GM19238 (cell line): ENCODE data around the gene PCDHA10.
"Not testable (repeated sequence)": the region's sequence is repeated elsewhere in the genome, so short reads cannot be mapped to it uniquely, and the experiment has no call there.

Experiments used
- DNase-seq: peaks from one replicate; pipeline ENCODE4 v3.0.0; 2011; ENCODE audit warnings: low spot score; ENCODE audit not compliant: insufficient read length

The PCDHA10 gene

DNA sequence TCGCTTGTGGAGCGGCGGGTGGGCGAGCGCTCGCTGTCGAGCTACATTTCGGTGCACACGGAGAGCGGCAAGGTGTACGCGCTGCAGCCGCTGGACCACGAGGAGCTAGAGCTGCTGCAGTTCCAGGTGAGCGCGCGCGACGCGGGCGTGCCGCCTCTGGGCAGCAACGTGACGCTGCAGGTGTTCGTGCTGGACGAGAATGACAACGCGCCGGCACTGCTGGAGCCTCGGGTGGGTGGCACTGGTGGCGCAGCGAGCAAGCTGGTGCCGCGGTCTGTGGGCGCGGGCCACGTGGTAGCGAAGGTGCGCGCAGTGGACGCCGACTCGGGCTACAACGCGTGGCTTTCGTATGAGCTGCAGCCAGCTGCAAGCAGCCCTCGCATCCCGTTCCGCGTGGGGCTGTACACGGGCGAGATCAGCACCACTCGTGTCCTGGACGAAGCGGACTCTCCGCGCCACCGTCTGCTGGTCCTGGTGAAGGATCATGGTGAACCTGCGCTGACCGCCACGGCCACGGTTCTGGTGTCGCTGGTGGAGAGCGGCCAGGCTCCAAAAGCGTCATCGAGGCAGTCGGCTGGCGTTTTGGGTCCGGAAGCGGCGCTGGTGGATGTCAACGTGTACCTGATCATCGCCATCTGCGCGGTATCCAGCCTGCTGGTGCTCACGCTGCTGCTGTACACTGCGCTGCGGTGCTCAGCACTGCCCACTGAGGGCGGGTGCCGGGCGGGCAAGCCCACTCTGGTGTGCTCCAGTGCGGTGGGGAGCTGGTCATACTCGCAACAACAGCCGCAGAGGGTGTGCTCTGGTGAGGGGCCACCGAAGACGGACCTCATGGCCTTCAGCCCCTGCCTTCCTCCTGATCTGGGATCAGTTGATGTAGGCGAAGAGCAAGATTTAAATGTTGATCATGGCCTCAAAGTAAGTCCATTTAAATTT is 12.6 kb upstream of the PCDHA10 start:
- DNase-seq: no peak

DNA sequence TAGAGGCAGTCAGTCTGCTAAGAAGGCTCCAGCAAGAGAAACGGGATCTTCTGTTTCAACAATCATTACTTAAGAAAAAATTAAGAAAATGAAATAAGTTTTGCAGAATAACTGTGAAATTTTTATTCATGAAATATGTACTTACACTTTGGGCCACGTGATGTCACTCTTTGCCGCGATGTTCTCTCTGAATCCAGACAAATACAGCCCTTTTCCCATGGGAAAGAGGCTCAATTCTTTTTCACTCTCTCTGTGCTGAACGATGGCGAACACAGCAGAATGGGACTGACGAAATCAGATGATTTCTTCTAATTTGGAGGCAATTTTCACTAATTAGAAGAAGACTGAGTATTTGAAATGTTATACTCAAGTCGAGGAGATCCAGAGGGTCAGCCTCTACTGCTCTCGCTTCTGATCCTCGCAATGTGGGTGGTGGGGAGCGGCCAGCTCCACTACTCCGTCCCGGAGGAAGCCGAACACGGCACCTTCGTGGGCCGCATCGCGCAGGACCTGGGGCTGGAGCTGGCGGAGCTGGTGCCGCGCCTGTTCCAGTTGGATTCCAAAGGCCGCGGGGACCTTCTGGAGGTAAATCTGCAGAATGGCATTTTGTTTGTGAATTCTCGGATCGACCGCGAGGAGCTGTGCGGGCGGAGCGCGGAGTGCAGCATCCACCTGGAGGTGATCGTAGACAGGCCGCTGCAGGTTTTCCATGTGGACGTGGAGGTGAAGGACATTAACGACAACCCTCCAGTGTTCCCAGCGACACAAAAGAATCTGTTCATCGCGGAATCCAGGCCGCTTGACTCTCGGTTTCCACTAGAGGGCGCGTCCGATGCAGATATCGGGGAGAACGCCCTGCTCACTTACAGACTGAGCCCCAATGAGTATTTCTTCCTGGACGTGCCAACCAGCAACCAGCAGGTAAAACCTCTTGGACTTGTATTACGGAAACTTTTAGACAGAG is 7.3 kb upstream of the PCDHA10 start, which contains the start of gene PCDHA9:
PCDHA9 (plus strand) TSS at position 244 of the 964 bp plus-strand sequence; CDS start at position 358, 114 bp downstream.
- not testable (repeated sequence) for DNase-seq

DNA sequence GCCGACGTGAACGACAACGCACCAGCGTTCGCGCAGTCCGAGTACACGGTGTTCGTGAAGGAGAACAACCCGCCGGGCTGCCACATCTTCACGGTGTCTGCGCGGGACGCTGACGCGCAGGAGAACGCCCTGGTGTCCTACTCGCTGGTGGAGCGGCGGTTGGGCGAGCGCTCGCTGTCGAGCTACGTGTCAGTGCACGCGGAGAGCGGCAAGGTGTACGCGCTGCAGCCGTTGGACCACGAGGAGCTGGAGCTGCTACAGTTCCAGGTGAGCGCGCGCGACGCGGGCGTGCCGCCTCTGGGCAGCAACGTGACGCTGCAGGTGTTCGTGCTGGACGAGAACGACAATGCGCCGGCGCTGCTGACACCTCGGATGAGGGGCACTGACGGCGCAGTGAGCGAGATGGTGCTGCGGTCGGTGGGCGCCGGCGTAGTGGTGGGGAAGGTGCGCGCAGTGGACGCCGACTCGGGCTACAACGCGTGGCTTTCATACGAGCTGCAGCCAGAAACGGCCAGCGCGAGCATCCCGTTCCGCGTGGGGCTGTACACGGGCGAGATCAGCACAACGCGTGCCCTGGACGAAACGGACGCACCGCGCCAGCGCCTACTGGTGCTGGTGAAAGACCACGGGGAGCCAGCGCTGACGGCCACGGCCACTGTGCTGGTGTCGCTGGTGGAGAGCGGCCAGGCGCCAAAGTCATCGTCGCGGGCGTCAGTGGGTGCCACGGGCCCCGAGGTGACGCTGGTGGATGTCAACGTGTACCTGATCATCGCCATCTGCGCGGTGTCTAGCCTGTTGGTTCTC is 5.7 kb upstream of the PCDHA10 start:
- DNase-seq: not testable (repeated sequence)

DNA sequence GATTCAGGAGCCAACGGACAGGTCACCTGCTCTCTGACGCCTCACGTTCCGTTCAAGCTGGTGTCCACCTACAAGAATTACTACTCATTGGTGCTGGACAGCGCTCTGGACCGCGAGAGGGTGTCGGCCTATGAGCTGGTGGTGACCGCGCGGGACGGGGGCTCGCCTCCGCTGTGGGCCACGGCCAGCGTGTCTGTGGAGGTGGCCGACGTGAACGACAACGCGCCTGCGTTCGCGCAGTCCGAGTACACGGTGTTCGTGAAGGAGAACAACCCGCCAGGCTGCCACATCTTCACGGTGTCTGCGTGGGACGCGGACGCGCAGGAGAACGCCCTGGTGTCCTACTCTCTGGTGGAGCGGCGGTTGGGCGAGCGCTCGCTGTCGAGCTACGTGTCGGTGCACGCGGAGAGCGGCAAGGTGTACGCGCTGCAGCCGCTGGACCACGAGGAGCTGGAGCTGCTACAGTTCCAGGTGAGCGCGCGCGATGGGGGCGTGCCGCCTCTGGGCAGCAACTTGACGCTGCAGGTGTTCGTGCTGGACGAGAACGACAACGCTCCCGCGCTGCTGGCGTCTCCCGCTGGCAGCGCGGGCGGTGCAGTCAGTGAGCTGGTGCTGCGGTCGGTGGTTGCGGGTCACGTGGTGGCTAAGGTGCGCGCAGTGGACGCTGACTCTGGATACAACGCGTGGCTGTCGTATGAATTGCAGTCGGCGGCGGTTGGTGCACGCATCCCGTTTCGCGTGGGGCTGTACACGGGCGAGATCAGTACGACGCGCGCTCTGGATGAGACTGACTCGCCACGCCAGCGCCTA is 1.7 kb downstream of the PCDHA10 start:
- DNase-seq: no peak

DNA sequence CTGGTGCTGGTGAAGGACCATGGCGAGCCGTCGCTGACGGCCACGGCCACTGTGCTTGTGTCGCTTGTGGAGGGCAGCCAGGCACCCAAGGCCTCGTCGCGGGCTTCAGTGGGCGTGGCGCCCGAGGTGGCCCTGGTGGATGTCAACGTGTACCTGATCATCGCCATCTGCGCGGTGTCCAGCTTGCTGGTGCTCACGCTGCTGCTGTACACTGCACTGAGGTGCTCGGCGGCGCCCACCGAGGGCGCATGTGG is 2.2 kb downstream of the PCDHA10 start:
- no peak for DNase-seq

DNA sequence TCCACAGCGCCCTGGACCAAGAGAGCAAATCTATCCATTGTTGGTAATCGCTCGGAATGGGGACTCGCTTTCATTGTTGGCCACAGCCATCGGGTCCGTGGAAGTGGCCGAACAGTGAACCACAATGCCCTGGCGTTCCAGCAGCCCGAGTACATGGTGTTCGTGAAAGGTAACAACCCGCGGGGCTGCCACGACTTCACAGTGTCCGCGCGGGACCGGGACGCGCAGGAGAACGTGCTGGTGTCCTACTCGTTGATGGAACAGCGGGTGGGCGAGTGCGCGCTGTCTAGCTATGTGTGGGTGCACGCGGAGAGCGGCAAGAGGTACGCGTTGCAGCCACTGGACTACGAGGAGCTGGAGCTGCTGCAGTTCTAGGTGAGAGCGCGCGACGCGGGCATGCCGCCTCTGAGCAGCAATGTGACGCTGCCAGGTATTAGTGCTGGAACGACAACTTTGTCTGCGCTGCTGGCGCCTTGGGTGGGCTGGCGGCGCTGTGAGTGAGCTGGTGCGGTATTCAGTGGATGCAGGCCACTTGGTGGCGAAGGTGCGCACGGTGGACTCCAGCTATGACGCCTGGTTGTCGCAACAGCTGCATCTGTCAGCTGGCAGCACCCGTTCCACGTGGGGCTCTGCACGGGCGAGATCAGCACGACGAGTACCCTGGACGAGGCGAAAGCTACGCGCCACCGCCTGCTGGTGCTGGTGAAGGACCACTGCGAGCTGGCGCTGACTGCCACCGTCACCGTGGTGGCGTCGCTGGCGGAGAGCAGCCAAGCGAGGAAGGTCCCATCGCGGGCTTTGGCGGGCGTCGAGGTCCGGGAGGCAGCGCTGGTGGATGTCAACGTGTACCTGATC is 7.0 kb downstream of the PCDHA10 start:
- no peak for DNase-seq

DNA sequence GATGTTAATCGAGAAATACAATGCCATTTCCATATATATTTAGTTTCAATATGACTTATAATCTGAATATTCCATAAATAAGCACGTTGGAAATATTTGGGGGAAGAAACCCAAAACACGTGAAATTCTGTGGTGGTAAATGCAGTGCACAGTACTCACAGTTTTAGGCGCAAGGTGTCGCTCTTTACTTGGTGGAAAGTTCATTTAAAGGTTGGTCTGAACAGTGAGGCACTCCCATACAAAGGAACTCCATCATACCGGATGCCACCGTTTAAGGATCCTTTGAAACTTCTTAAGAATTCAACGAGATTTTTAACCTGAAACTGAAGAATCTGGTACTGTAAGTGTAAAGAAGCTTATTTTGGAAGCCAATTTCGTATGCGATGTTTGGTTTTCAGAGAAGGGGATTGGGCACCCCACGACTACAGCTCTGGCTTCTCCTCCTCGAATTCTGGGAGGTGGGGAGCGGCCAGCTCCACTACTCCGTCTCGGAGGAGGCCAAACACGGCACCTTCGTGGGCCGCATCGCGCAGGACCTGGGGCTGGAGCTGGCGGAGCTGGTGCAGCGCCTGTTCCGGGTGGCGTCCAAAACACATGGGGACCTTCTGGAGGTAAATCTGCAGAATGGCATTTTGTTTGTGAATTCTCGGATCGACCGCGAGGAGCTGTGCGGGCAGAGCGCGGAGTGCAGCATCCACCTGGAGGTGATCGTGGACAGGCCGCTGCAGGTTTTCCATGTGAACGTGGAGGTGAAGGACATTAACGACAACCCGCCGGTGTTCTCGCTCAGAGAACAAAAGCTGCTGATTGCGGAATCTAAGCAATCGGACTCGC is 13.2 kb downstream of the PCDHA10 start, which contains the start of gene PCDHA11:
PCDHA11 (plus strand) TSS at position 237 of the 834 bp plus-strand sequence; CDS start at position 384, 147 bp downstream.
- no peak for DNase-seq

DNA sequence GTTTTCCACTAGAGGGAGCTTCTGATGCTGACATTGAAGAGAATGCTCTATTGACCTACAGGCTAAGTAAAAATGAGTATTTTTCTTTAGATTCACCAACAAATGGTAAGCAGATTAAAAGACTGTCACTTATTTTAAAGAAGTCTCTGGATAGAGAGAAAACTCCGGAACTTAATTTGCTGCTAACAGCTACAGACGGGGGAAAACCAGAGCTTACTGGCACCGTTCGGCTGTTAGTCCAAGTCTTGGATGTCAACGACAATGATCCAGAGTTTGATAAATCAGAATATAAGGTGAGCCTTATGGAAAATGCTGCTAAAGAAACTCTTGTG is 13.8 kb downstream of the PCDHA10 start:
- DNase-seq: no peak

DNA sequence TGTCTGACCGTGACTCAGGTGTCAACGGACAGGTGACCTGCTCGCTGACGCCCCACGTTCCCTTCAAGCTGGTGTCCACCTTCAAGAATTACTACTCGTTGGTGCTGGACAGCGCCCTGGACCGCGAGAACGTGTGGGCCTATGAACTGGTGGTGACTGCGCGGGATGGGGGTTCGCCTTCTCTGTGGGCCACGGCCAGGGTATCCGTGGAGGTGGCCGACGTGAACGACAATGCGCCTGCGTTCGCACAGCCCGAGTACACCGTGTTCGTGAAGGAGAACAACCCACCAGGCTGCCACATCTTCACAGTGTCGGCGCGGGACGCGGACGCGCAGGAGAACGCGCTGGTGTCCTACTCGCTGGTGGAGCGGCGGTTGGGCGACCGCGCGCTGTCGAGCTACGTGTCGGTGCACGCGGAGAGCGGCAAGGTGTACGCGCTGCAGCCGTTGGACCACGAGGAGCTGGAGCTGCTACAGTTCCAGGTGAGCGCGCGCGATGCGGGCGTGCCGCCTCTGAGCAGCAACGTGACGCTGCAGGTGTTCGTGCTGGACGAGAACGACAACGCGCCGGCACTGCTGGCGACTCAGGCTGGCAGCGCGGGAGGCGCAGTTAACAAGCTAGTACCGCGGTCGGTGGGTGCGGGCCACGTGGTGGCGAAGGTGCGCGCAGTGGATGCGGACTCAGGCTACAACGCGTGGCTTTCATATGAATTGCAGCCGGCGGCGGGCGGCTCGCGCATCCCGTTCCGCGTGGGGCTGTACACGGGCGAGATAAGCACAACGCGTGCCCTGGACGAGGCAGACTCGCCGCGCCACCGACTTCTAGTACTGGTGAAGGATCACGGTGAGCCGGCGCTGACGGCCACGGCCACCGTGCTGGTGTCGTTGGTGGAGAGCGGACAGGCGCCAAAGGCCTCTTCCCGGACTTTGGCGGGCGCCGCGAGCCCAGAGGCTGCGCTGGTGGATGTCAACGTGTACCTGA is 14.8 kb downstream of the PCDHA10 start:
- DNase-seq: no peak

DNA sequence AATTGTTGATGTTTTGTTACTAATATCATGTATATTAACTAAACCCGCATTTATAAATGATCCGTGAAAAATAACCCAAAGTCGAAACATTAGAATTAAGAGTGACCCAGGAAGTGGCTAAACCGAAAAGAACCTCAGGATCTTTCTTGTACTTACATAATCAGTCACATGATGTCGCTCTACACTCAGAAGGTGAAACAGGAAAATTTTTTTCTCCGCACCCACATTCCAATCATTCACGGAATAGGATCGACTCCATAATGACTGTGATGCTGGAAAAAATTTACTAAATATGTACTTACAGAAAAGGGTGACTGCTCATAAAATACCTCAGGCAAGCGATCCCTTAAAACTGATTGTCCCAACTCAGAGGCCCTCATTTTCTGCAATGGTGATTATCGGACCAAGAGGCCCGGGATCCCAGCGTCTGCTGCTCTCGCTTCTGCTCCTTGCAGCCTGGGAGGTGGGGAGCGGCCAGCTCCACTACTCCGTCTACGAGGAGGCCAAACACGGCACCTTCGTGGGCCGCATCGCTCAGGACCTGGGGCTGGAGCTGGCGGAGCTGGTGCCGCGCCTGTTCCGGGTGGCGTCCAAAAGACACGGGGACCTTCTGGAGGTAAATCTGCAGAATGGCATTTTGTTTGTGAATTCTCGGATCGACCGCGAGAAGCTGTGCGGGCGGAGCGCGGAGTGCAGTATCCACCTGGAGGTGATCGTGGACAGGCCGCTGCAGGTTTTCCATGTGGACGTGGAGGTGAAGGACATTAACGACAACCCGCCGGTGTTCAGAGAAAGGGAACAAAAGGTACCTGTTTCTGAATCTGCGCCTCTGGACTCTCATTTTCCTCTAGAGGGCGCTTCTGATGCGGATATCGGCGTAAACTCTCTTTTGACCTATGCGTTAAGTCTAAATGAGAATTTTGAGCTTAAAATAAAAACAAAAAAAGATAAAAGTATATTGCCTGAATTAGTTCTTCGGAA is 19.7 kb downstream of the PCDHA10 start, which contains the start of gene PCDHA12:
PCDHA12 (plus strand) TSS at position 224 of the 981 bp plus-strand sequence; CDS start at position 389, 165 bp downstream.
- no peak for DNase-seq

DNA sequence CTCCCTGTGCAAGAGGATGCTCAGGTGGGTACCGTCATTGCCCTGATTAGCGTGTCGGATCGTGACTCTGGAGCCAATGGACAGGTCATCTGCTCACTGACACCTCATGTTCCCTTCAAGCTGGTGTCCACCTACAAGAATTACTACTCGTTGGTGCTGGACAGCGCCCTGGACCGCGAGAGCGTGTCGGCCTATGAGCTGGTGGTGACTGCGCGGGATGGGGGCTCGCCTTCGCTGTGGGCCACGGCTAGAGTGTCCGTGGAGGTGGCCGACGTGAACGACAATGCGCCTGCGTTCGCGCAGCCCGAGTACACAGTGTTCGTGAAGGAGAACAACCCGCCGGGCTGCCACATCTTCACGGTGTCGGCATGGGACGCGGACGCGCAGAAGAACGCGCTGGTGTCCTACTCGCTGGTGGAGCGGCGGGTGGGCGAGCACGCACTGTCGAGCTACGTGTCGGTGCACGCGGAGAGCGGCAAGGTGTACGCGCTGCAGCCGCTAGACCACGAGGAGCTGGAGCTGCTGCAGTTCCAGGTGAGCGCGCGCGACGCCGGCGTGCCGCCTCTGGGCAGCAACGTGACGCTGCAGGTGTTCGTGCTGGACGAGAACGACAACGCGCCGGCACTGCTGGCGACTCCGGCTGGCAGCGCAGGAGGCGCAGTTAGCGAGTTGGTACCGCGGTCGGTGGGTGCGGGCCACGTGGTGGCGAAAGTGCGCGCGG is 21.0 kb downstream of the PCDHA10 start:
- DNase-seq: not testable (repeated sequence)

DNA sequence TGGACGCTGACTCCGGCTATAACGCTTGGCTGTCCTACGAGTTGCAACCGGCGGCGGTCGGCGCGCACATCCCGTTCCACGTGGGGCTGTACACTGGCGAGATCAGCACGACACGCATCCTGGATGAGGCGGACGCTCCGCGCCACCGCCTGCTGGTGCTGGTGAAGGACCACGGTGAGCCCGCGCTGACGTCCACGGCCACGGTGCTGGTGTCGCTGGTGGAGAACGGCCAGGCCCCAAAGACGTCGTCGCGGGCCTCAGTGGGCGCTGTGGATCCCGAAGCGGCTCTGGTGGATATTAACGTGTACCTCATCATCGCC is 21.5 kb downstream of the PCDHA10 start:
- no peak for DNase-seq

DNA sequence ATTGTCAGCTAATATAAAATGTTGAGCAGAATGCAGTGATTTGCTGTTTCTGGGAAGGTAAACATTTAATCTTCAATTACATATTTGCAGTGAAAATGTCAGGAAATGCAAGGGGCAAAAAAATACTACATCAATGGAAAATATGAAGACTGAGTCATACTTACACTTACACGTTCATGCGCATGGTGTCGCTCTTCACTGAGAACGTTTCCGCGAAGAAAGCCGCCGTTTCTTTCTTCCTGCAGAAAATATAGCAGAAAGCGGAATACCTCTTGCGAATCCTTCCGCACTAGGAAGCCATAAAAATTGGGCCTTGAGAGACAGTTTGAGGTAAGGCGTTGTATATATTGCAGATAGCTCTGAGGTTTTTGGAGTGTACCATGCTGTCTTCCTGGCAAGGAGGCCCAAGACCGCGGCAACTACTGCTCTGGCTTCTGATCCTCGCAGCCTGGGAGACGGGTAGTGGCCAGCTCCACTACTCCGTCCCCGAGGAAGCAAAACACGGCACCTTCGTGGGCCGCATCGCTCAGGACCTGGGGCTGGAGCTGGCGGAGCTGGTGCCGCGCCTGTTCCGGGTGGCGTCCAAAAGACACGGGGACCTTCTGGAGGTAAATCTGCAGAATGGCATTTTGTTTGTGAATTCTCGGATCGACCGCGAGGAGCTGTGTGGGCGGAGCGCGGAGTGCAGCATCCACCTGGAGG is 26.3 kb downstream of the PCDHA10 start, which contains the start of gene PCDHA13:
PCDHA13 (plus strand) TSS at position 236 of the 702 bp plus-strand sequence; CDS start at position 381, 145 bp downstream.
- DNase-seq: no peak

DNA sequence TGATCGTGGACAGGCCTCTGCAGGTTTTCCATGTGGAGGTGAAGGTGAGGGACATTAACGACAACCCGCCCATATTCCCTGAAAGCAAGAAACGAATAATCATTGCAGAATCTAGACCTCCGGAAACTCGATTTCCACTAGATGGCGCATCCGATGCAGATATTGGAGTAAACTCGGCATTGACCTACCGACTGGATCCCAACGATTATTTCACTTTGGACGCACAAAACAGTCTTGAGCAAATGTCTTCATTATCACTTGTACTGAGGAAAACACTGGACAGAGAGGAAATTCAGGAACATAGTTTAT is 26.8 kb downstream of the PCDHA10 start:
- no peak for DNase-seq

DNA sequence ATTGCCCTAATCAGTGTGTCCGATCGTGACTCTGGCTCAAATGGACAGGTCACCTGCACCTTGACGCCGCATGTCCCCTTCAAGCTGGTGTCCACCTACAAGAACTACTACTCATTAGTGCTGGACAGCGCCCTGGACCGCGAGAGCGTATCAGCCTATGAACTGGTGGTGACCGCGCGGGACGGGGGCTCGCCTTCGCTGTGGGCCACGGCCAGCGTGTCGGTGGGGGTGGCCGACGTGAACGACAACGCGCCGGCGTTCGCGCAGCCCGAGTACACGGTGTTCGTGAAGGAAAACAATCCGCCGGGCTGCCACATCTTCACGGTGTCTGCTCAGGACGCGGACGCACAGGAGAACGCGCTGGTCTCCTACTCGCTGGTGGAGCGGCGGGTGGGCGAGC is 27.7 kb downstream of the PCDHA10 start:
- DNase-seq: no peak
